GM12874 (cell line): ENCODE measurements around the gene DAZAP2.

Experiments
- CTCF ChIP-seq: IDR thresholded peaks from 2 replicates; pipeline ENCODE4 v1.5.1; 2011; ENCODE audit warnings: low read depth, mild to moderate bottlenecking, control low read depth, low read length, moderate library complexity; ENCODE audit not compliant: insufficient read depth

Gene DAZAP2

GRCh38 chr12:51229116-51229809 lies 9.4 kb upstream of the DAZAP2 start:
- no peak for TF ChIP-seq CTCF

- TF ChIP-seq CTCF: no peak
Measured at GRCh38 chr12:51232642-51233041, 6.0 kb upstream of the DAZAP2 start.

GRCh38 chr12:51234530-51234929 lies 4.1 kb upstream of the DAZAP2 start:
- no peak for TF ChIP-seq CTCF

GRCh38 chr12:51238037-51238509 lies 553 bp upstream of the DAZAP2 start:
- TF ChIP-seq CTCF: no peak

- TF ChIP-seq CTCF: no peak
Measured at GRCh38 chr12:51240971-51241370, 2.3 kb downstream of the DAZAP2 start.

GRCh38 chr12:51242120-51242519 lies 3.5 kb downstream of the DAZAP2 start:
- no peak for TF ChIP-seq CTCF

- TF ChIP-seq CTCF: no peak
Measured at GRCh38 chr12:51242876-51243275, 4.2 kb downstream of the DAZAP2 start.
